Suprapubic skin (tissue), 4 donors: Measurements from ENCODE around the gene MRPL24. TPM values are rescaled to one million over a fixed set of nuclear protein-coding genes. Genes with fewer than 3 reads are reported as not detected.

Source experiments
- DNase-seq, 2 donors: peaks; one replicate each; pipeline ENCODE4 v3.0.0-alpha.2; 2019; ENCODE audit warnings: low spot score in 2 of 2
- H3K27ac ChIP-seq: fragments of 200-600 bp; sonication (generic); one replicate; pipeline ENCODE4 v1.5.1; 2019
- H3K27me3 ChIP-seq: fragments of 200-600 bp; sonication (generic); one replicate; pipeline ENCODE4 v1.5.1; 2019
- H3K36me3 ChIP-seq: fragments of 200-600 bp; sonication (generic); one replicate; pipeline ENCODE4 v1.5.1; 2019
- H3K4me1 ChIP-seq: fragments of 200-600 bp; sonication (generic); one replicate; pipeline ENCODE4 v1.5.1; 2019
- H3K4me3 ChIP-seq: fragments of 200-600 bp; sonication (generic); one replicate; pipeline ENCODE4 v1.5.1; 2019; ENCODE audit warnings: mild to moderate bottlenecking
- H3K9me3 ChIP-seq: fragments of 200-600 bp; sonication (generic); one replicate; pipeline ENCODE4 v1.5.1; 2019
- EP300 ChIP-seq: sonication (generic); formaldehyde crosslinking; IDR thresholded peaks from one replicate; pipeline ENCODE4 v1.6.1; 2017; ENCODE audit warnings: antibody characterized with exemption
- POLR2A ChIP-seq, 2 donors: fragments of 450-650 bp; IDR thresholded peaks; one replicate each; pipeline ENCODE4 v1.6.1; 2017; ENCODE audit warnings: antibody characterized with exemption in 2 of 2, mild to moderate bottlenecking in 2 of 2, moderate library complexity in 2 of 2
- POLR2AphosphoS5 ChIP-seq, 3 donors: sonication (generic); formaldehyde crosslinking; IDR thresholded peaks; one replicate each; pipeline ENCODE4 v1.6.1; 2017; ENCODE audit warnings: antibody characterized with exemption in 3 of 3
- WGBS: methylation state at CpG from one replicate; pipeline ENCODE4 v1.1.5; 2018; 5-methylcytosine and 5-hydroxymethylcytosine counted together
- total RNA-seq, 4 donors: library from RNA; depleted of rRNA; stranded (reverse); fragments of >200 nt; gene quantifications; one replicate each; pipeline ENCODE4 v1.1.0, GENCODE V29; 2016
- TF ChIP-seq, protein P1 (sequence below), 2 donors: fragments of 200-600 bp in 1 of 2; fragments of 450-650 bp in 1 of 2; sonication (generic) in 1 of 2; IDR thresholded peaks; one replicate each; pipeline ENCODE4 v1.5.1; 2016 to 2019; ENCODE audit warnings: antibody characterized with exemption in 2 of 2, mild to moderate bottlenecking in 1 of 2, moderate library complexity in 1 of 2

MRPL24 gene
- total RNA-seq, 4 donors from 2014 or later: 33.6 to 66.6 (median 55.0) TPM

GRCh38 chr1:156703336-156703735 lies 37.6 kb downstream of the MRPL24 start:
- Histone ChIP-seq H3K4me3 (no peak overlapping the region), H3K27me3 (peaks cover 3% of the 10 kb centered on the region)

GRCh38 chr1:156700736-156701531 lies 40.0 kb downstream of the MRPL24 start:
- peaks cover 11% of the 10 kb centered on the region for H3K36me3 ChIP-seq
- H3K4me1 ChIP-seq: peaks cover 30% of the 10 kb centered on the region
- H3K27me3 ChIP-seq: peaks cover 3% of the 10 kb centered on the region
- DNase-seq: no peak
- WGBS: 64% methylated on average over 8 of the region's 8 CpGs
- no peak overlapping the region for H3K4me3 ChIP-seq
- H3K9me3 ChIP-seq: no peaks in the 10 kb centered on the region
- no peak overlapping the region for H3K27ac ChIP-seq
- no peak for TF ChIP-seq EP300
- no peak for TF ChIP-seq POLR2A (IDR thresholded peaks at IDR 0.05)
- TF ChIP-seq, protein P1, sequence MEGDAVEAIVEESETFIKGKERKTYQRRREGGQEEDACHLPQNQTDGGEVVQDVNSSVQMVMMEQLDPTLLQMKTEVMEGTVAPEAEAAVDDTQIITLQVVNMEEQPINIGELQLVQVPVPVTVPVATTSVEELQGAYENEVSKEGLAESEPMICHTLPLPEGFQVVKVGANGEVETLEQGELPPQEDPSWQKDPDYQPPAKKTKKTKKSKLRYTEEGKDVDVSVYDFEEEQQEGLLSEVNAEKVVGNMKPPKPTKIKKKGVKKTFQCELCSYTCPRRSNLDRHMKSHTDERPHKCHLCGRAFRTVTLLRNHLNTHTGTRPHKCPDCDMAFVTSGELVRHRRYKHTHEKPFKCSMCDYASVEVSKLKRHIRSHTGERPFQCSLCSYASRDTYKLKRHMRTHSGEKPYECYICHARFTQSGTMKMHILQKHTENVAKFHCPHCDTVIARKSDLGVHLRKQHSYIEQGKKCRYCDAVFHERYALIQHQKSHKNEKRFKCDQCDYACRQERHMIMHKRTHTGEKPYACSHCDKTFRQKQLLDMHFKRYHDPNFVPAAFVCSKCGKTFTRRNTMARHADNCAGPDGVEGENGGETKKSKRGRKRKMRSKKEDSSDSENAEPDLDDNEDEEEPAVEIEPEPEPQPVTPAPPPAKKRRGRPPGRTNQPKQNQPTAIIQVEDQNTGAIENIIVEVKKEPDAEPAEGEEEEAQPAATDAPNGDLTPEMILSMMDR (IDR thresholded peaks at IDR 0.05): no peak
- TF ChIP-seq POLR2AphosphoS5 (IDR thresholded peaks at IDR 0.05): no peak

More at GRCh38 chr1:156703336-156703735, 37.6 kb downstream of the MRPL24 start:
- 32% methylated on average over 4 of the region's 4 CpGs for WGBS
- Histone ChIP-seq H3K27ac (no peak overlapping the region), H3K36me3 (peaks cover 11% of the 10 kb centered on the region), H3K4me1 (peaks cover 54% of the 10 kb centered on the region), H3K9me3 (no peaks in the 10 kb centered on the region)
- TF ChIP-seq, protein P1 (IDR thresholded peaks at IDR 0.05): no peak
- TF ChIP-seq EP300 (no peak), POLR2AphosphoS5 (IDR thresholded peaks at IDR 0.05) (no peak), POLR2A (IDR thresholded peaks at IDR 0.05) (no peak)
- DNase-seq: no peak

- WGBS: 57% methylated on average over 1 of the region's 1 CpG
- Histone ChIP-seq H3K27ac (no peak overlapping the region), H3K4me3 (no peak overlapping the region), H3K4me1 (peaks cover 20% of the 10 kb centered on the region), H3K9me3 (no peaks in the 10 kb centered on the region), H3K36me3 (peaks cover 11% of the 10 kb centered on the region), H3K27me3 (no peaks in the 10 kb centered on the region)
- no peak for DNase-seq
- TF ChIP-seq POLR2AphosphoS5 (IDR thresholded peaks at IDR 0.05) (no peak), EP300 (no peak), POLR2A (IDR thresholded peaks at IDR 0.05) (no peak)
- TF ChIP-seq, protein P1 (IDR thresholded peaks at IDR 0.05): no peak
These were observed 41.9 kb downstream of the MRPL24 start for GRCh38 chr1:156698995-156699394.

- H3K27ac ChIP-seq: no peak overlapping the region
- H3K27me3 ChIP-seq: no peaks in the 10 kb centered on the region
- WGBS: 86% methylated on average over 8 of the region's 8 CpGs
- H3K4me1 ChIP-seq: peaks cover 24% of the 10 kb centered on the region
- DNase-seq: no peak
- peaks cover 11% of the 10 kb centered on the region for H3K36me3 ChIP-seq
- no peak for TF ChIP-seq POLR2AphosphoS5 (IDR thresholded peaks at IDR 0.05)
- TF ChIP-seq, protein P1 (IDR thresholded peaks at IDR 0.05): no peak
- TF ChIP-seq POLR2A (IDR thresholded peaks at IDR 0.05): no peak
- TF ChIP-seq EP300: no peak
- no peak overlapping the region for H3K4me3 ChIP-seq
- no peaks in the 10 kb centered on the region for H3K9me3 ChIP-seq
These were observed 43.4 kb downstream of the MRPL24 start for GRCh38 chr1:156697481-156697880.

- no peak overlapping the region for H3K27ac ChIP-seq
- 81% methylated on average over 8 of the region's 8 CpGs for WGBS
- TF ChIP-seq POLR2AphosphoS5 (IDR thresholded peaks at IDR 0.05) (no peak), POLR2A (IDR thresholded peaks at IDR 0.05) (no peak), EP300 (no peak)
- TF ChIP-seq, protein P1 (IDR thresholded peaks at IDR 0.05): no peak
- peaks cover 31% of the 10 kb centered on the region for H3K4me1 ChIP-seq
- no peaks in the 10 kb centered on the region for H3K9me3 ChIP-seq
- no peak overlapping the region for H3K4me3 ChIP-seq
- DNase-seq: no peak
- peaks cover 11% of the 10 kb centered on the region for H3K36me3 ChIP-seq
- H3K27me3 ChIP-seq: no peaks in the 10 kb centered on the region
These were observed 44.1 kb downstream of the MRPL24 start for GRCh38 chr1:156696755-156697154.
